ENCODE results near the gene RCAN1. TPM values are rescaled to one million over a fixed set of nuclear protein-coding genes. Genes with fewer than 3 reads are reported as not detected.

RCAN1 gene
- total and polyA plus RNA-seq, 4 donors = 12.2 to 32.8 (median 29.8) TPM

DNA sequence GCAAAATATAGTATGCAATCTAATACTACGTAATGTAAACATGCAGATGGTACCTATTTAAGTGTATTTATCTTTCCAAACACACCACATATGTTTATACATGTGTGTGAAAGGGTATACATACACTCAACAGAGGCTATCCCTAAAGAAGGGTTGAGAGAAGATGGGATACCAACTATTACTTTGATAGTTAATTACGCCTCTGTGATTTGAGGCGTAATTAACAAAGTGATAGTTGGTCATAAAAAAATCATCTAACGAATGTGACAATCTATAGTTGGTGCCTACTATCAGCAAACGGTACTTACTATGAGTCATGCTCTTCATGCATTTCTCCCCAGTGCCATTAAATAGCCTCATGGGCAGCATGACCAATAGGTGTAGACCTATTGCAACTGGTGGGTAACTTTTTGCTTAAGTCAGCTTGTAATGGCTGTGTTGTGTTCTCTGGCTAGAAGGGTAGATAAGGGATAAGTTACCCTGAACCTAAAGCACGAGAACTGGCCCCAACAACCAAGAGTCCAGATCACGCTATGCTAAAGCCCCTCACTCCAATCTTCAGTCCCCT, 15.3 kb downstream of the RCAN1 start:
- TF ChIP-seq, protein P1, sequence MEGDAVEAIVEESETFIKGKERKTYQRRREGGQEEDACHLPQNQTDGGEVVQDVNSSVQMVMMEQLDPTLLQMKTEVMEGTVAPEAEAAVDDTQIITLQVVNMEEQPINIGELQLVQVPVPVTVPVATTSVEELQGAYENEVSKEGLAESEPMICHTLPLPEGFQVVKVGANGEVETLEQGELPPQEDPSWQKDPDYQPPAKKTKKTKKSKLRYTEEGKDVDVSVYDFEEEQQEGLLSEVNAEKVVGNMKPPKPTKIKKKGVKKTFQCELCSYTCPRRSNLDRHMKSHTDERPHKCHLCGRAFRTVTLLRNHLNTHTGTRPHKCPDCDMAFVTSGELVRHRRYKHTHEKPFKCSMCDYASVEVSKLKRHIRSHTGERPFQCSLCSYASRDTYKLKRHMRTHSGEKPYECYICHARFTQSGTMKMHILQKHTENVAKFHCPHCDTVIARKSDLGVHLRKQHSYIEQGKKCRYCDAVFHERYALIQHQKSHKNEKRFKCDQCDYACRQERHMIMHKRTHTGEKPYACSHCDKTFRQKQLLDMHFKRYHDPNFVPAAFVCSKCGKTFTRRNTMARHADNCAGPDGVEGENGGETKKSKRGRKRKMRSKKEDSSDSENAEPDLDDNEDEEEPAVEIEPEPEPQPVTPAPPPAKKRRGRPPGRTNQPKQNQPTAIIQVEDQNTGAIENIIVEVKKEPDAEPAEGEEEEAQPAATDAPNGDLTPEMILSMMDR (IDR thresholded peaks at IDR 0.05; ENCODE audit: control extremely low read depth, extremely low read depth) = no peak
- no peak for DNase-seq
- Histone ChIP-seq H3K9me3 (ENCODE audit: control insufficient read depth in 4 of 4, insufficient read depth in 3 of 4, low read length in 3 of 4) (no peaks in the 10 kb centered on the region), H3K4me3 (no peak overlapping the region), H3K4me1 (ENCODE audit: control insufficient read depth in 5 of 5, insufficient read depth in 5 of 5, low read length in 5 of 5) (peaks cover 0 to 14% (median 0%) of the 10 kb centered on the region in 5 donors), H3K27ac (ENCODE audit: low read depth in 1 of 2, low read length in 1 of 2) (no peak overlapping the region), H3K9ac (ENCODE audit: insufficient read depth in 1 of 2, low read length in 2 of 2) (no peak overlapping the region), H3K36me3 (ENCODE audit: control insufficient read depth in 4 of 4, insufficient read depth in 4 of 4, low read length in 4 of 4) (peaks cover 0 to 2% (median 0%) of the 10 kb centered on the region in 4 donors), H3K27me3 (ENCODE audit: control insufficient read depth in 3 of 3, insufficient read depth in 3 of 3, low read length in 2 of 3) (no peaks in the 10 kb centered on the region)
- no peak for ATAC-seq (ENCODE audit: insufficient read depth, low FRiP score)
- 93 to 97% methylated on average over 7 of the region's 7 CpGs for WGBS, 2 donors

GRCh38 chr21:34598931-34599400, 15.9 kb downstream of the RCAN1 start:
- peaks cover 0 to 3% (median 0%) of the 10 kb centered on the region in 4 donors for H3K36me3 ChIP-seq (ENCODE audit: control insufficient read depth in 4 of 4, insufficient read depth in 4 of 4, low read length in 4 of 4)
- 70 to 79% methylated on average over 4 of the region's 4 CpGs for WGBS, 2 donors
- no peak for ATAC-seq (ENCODE audit: insufficient read depth, low FRiP score)
- H3K4me1 ChIP-seq (ENCODE audit: control insufficient read depth in 5 of 5, insufficient read depth in 5 of 5, low read length in 5 of 5) = peaks cover 0 to 16% (median 0%) of the 10 kb centered on the region in 5 donors
- H3K4me3 ChIP-seq = no peak overlapping the region
- no peak for DNase-seq
- H3K27me3 ChIP-seq (ENCODE audit: control insufficient read depth in 3 of 3, insufficient read depth in 3 of 3, low read length in 2 of 3) = no peaks in the 10 kb centered on the region
- no peak overlapping the region for H3K27ac ChIP-seq (ENCODE audit: low read depth in 1 of 2, low read length in 1 of 2)
- TF ChIP-seq, protein P1 (IDR thresholded peaks at IDR 0.05; ENCODE audit: control extremely low read depth, extremely low read depth) = no peak
- no peaks in the 10 kb centered on the region for H3K9me3 ChIP-seq (ENCODE audit: control insufficient read depth in 4 of 4, insufficient read depth in 3 of 4, low read length in 3 of 4)
- H3K9ac ChIP-seq (ENCODE audit: insufficient read depth in 1 of 2, low read length in 2 of 2) = no peak overlapping the region

- Histone ChIP-seq H3K36me3 (ENCODE audit: control insufficient read depth in 4 of 4, insufficient read depth in 4 of 4, low read length in 4 of 4) (peaks cover 0 to 3% (median 0%) of the 10 kb centered on the region in 4 donors), H3K9ac (ENCODE audit: insufficient read depth in 1 of 2, low read length in 2 of 2) (no peak overlapping the region), H3K27me3 (ENCODE audit: control insufficient read depth in 3 of 3, insufficient read depth in 3 of 3, low read length in 2 of 3) (no peaks in the 10 kb centered on the region), H3K4me1 (ENCODE audit: control insufficient read depth in 5 of 5, insufficient read depth in 5 of 5, low read length in 5 of 5) (peaks cover 3 to 19% (median 11%) of the 10 kb centered on the region in 5 donors), H3K9me3 (ENCODE audit: control insufficient read depth in 4 of 4, insufficient read depth in 3 of 4, low read length in 3 of 4) (no peaks in the 10 kb centered on the region), H3K4me3 (no peak overlapping the region), H3K27ac (ENCODE audit: low read depth in 1 of 2, low read length in 1 of 2) (no peak overlapping the region)
- TF ChIP-seq, protein P1 (IDR thresholded peaks at IDR 0.05; ENCODE audit: control extremely low read depth, extremely low read depth) = no peak
- WGBS, 2 donors = 87 to 90% methylated on average over 5 of the region's 5 CpGs
- ATAC-seq (ENCODE audit: insufficient read depth, low FRiP score) (no peak), DNase-seq (no peak)
Measured at GRCh38 chr21:34597406-34597805, 17.5 kb downstream of the RCAN1 start.

Data from lung (tissue), 12 donors.